Stimulated activated CD8-positive, alpha-beta memory T cell treated with anti-CD3 and anti-CD28 coated beads, Interleukin-7, amount 100 ng/mL, for 1 hour (primary cell): ENCODE results near the gene CHST2.
A peak's percentile ranks its signal among the peaks of the same experiment; 100 is the strongest.

Source experiments
- DNase-seq, 2 donors: peaks; one replicate each; pipeline ENCODE4 v3.0.0-alpha.2; 2020; ENCODE audit warnings: low read depth in 2 of 2

The CHST2 gene

DNA sequence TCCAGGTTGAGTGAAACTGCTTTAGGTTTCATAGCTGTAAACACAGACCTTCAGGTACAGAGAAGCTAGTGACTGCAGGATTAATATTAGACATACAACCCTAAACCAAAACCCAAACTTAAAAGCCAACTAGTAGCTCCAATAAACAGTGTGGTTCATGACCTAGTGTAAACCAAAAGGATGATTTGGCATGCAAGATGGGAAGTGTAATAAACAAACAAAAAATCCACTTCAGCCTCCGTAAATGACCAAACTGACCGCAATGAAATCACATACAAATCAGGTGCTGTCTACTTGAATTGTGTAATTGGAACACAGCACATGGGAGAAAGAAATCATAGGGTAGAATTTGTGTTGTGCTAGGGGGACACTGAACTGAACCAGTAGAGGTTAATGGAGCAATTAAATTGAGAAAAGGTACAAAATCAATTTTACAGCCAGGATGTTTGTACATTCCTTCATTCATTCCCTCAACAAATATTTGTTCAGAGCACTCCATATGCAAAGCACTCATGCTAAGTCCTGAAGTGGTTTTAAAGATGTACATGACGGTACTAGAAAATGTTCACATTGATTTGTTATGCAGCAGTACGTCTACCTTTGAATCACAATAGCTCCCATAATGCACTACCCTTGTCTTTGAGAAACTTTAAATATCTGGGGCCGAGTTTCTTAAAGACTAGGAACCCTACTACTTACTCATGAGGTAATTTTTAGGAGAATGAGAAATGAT is 21.4 kb upstream of the CHST2 start:
- no peak for DNase-seq

DNA sequence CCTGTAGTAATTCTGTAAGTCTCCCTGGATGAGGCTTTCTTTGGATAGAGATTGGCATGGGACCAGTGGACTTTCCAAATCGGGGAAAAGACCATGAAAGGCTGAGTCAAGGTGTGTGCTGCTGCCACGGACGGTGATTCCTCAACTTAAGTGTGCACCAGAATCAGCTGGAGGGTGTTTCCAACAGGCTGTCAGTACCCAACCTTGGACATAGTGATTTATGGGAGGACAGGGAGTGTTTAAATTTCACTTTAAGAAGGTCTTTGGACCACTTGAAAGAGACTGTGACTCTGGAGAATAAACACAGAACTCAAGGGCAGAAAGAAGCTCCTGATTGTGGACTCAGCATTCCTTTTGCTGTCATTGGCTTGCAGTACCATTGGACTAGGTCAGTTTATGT is 20.4 kb upstream of the CHST2 start:
- DNase-seq, result no peak

DNA sequence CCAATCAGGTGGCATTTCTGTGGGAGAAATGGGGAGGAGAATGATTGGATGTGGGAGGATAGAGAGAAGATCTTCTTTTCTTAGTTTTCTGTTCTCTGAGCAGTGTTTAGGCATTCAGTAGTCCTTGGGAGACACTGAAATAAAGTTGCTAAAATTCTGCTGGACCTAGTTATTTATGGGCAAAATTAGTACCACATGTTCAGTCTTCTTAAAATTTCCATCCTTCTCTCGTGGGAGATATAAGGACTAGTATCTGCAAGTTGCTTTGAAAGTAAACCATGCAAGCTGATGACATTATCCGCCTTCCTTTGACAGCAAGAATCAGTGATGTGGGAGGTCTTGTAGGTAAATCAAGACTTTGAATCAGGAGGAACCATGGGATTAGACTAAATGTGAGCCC is 19.9 kb upstream of the CHST2 start:
- no peak for DNase-seq

DNA sequence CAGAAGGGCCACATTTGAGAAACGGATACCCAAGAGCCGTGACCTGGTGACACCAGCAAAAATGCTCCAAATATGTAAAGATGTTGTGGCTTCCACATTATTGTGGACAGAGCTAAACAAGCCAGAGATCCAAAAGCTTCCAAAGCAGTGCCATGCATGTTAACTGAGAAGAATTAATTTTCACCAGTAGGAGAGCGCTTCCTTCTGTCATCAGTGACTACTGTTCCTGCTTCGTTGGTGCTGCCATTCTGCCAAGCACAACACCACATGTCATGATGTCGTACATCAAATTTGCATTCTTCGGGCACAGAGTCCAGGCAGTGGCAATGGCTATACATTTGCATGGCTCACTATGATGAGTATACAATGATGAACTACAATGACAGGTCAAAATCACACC is 19.1 kb upstream of the CHST2 start:
- no peak for DNase-seq

DNA sequence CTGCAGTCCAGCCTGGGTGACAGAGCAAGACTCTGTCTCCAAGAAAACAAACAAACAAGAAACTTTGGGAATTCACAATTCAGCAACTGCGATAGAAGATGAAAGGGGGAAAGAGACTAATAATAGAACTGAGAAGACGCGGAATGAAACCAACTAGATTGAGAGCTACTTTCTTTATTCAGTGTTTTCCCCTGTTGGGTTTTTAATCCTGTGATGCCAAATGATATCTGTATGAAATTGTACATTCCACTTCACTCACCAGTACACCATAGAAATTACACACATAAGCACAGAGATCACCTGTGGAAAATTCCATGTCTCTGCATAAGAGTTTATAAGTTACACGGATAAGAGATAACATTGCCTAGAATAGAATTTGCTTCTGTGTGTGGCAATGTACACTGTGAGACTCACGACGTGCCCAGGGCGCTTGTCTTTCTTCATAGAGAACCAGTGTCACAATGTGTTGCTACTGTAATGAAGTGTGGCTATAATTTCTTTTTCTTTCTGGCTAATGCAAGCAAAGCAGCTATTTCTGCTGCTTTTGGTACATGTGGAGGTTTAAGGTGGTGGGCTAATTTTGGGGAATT is 17.7 kb upstream of the CHST2 start:
- no peak for DNase-seq

DNA sequence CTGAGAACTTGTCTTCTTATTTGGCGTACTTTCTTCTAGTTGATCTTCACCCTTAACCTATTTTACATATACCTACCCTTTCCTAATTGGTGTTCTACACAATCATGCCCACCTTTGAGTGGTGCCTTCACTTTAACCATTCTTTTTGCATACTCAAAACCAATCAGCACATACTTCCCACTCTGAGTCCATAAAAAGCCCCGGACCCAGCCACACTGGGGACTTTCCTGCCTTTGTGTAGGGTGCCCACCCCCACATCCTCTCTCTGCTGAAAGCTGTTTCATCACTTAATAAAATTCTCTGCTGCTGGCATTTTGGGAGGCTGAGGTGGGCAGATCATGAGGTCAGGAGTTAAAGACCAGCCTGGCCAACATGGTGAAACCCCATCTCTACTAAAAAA is 15.9 kb upstream of the CHST2 start:
- DNase-seq, result no peak

DNA sequence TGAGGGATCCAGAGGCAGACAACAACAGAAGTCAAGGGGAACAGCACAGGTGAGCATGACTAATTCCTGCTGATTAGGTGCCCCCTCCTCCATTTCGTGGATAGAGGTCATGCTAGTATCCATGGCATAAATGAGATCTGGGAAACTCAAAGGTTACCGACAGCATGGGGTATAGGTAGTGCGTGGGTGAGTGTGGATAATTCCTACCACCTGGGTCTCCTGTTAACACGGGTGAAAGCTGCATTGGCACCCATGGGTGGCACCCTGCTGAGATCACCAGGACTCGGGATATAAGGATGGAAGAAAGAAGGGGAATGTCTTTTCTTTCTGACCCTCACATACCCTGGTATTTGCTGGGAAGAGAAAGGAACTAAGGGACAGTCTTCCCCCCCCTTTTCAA is 14.4 kb upstream of the CHST2 start:
- DNase-seq, result no peak

DNA sequence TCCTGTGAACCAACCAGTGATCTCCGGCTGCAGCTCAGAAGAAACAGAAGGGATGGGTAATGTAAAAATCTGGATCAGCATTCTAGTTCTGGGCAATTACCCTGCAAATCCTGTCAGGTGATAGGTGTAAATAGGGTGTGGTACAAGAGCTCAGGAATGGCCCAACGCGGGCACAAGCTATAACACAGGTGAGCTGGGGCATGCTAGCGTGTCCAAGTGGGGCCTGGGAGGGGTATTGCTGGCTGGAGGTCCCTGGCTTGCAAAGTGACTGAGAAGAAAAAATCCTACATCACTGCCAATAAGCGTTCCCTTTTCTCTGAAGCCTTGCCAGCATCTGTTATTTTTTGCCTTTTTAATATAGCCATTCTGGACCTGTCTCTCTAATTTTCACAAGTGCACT is 9.7 kb upstream of the CHST2 start:
- DNase-seq, result no peak

DNA sequence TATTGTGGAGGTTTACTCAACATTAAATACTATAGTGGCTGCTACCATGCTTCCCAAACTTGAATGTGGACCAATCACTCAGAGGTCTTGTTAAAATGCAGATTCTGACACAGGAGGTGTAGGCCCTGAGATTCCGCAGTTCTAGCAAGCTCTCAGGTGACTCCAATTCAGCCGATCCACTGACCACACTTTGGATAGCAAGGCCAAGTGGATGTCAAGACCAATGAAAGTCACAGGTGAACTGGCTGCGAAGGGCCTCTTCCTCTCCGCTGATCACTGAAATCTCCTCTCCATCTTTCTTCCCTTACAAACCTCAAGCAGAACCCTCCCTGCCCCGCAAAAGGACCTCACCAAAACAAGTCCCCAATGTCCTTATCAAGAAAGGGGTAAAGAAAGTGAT is 9.2 kb upstream of the CHST2 start:
- DNase-seq, result no peak

DNA sequence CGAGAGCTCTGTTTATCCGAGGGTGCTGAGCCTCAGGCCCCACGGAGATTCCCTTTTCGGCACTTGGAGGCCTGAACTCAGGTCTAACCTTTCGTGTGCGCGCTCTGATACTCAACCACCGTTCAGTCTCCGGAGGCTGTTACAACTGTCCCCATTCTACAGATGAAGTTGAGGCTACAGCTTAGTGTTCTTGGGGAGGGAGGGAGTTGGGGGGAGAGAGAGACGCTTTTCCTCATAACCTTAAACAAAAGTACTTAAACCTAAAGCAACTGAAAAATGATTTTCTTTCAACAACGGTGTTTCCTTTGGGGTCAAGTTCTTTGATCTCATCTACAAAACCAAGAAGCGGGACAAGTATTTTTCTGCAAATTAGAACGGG is 952 bp upstream of the CHST2 start:
- no peak for DNase-seq

DNA sequence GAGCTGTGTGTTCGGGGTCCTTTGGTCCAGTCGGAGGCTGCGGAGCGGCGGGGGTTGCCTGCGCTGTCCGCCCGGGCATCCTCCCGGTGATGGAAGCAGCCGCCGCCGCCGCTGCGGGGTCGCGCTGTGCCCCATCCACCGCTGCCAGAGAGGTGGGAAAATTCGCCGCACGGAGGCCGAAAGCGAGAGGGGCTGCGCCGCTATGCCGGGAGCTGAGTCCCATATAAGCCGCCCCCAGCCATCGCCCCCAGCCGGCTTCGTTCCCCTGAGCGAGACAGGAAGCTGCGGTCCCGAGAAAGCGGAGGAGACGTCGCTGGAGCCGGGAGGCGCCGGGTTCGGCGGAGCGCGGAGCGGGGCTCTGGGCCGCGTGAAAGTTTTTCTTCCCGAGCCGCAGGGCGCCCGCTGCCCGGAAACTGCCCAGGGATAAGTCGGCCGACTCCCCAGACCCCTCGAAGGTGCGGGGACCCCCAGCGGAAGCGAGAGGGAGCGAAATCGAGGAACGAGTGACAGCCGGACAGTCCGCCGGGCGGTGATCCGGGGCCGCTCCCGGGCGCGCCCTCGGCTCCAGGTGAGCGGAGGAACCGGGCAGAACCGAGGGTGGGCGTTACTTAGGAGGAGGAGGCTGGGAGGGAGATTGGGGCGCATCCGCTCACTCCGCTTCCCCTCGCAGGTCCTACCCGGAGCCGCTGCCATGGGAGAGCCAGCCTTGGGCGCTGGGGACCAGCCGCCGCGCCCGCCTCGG is 574 bp downstream of the CHST2 start:
- DNase-seq, result peak in 1 of 2 donors; percentile 16

DNA sequence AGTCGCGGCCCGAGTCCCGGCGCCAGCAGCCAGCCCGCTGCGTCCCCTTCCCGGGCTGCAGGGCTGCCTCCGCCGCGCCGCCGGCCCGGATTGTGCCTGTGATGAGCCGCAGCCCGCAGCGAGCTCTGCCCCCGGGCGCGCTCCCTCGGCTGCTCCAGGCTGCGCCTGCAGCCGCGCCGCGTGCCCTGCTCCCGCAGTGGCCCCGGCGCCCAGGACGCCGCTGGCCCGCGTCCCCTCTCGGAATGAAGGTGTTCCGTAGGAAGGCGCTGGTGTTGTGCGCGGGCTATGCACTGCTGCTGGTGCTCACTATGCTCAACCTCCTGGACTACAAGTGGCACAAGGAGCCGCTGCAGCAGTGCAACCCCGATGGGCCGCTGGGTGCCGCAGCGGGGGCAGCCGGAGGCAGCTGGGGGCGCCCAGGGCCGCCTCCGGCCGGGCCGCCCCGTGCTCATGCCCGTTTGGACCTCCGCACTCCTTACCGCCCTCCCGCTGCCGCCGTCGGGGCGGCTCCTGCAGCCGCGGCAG is 1.2 kb downstream of the CHST2 start:
- DNase-seq, result no peak

DNA sequence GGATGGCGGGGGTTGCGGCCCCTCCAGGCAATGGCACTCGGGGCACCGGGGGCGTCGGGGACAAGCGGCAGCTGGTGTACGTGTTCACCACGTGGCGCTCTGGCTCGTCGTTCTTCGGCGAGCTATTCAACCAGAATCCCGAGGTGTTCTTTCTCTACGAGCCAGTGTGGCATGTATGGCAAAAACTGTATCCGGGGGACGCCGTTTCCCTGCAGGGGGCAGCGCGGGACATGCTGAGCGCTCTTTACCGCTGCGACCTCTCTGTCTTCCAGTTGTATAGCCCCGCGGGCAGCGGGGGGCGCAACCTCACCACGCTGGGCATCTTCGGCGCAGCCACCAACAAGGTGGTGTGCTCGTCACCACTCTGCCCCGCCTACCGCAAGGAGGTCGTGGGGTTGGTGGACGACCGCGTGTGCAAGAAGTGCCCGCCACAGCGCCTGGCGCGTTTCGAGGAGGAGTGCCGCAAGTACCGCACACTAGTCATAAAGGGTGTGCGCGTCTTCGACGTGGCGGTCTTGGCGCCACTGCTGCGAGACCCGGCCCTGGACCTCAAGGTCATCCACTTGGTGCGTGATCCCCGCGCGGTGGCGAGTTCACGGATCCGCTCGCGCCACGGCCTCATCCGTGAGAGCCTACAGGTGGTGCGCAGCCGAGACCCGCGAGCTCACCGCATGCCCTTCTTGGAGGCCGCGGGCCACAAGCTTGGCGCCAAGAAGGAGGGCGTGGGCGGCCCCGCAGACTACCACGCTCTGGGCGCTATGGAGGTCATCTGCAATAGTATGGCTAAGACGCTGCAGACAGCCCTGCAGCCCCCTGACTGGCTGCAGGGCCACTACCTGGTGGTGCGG is 1.9 kb downstream of the CHST2 start:
- DNase-seq, result peak; percentile 36 to 48

DNA sequence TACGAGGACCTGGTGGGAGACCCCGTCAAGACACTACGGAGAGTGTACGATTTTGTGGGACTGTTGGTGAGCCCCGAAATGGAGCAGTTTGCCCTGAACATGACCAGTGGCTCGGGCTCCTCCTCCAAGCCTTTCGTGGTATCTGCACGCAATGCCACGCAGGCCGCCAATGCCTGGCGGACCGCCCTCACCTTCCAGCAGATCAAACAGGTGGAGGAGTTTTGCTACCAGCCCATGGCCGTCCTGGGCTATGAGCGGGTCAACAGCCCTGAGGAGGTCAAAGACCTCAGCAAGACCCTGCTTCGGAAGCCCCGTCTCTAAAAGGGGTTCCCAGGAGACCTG is 2.5 kb downstream of the CHST2 start:
- no peak for DNase-seq

DNA sequence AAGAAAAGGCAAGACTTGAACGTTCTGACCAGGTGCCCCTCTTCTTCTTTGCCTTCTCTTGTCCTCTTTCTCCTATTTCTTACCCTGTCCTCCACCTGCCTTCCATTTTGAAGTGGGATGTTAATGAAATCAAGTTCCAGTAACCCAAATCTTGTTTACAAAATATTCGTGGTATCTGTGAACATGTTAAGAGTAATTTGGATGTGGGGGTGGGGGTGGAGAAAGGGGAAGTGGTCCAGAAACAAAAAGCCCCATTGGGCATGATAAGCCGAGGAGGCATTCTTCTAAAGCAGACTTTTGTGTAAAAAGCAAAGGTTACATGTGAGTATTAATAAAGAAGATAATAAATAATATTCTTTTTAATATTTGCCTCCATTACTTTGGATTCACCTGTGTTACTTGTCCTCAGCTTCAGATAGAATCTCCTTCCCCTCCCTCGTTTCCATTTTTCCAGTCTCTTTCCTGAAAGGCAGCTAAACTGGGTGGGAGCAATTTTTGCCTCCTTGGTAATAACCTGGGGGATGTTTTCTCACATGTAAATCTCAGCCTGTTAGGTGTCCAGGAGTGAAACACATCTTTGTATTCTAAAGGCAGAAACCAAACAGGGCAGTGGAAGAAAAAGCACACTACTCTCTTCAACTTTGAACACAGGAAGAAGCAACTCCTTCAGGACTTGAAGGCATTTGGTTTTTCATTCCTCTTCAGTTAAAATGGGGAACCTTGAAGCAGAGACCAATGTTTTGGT is 3.2 kb downstream of the CHST2 start:
- no peak for DNase-seq

DNA sequence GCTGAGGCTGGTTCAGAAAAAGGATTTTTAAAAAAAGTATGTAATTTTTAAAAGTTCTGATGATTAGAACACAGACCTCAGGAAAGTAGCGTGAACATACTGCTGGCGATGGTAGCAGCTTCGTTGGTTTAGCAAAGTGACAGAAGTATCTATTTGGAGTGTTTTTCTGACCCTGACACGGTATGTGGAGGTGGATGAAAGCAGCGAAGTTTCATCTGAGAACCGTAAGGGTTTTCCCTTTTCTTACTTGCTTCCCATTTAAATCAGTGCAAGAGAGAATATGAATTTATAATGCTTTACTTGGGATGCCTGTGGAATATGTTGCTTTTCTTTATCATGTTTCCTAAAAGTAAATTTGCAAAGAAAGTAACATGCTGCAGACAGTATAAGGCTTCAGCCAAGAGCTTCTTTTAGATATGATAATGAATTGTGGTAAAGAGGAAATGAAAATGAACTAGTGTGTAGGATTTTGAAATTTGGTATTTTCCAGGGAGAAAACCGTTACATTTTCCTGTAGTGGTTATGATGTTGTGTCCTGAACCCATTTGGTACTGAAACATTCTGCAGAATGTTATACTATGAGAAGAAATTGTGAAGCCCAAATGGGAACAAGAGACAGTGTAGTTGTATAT is 3.9 kb downstream of the CHST2 start:
- no peak for DNase-seq

DNA sequence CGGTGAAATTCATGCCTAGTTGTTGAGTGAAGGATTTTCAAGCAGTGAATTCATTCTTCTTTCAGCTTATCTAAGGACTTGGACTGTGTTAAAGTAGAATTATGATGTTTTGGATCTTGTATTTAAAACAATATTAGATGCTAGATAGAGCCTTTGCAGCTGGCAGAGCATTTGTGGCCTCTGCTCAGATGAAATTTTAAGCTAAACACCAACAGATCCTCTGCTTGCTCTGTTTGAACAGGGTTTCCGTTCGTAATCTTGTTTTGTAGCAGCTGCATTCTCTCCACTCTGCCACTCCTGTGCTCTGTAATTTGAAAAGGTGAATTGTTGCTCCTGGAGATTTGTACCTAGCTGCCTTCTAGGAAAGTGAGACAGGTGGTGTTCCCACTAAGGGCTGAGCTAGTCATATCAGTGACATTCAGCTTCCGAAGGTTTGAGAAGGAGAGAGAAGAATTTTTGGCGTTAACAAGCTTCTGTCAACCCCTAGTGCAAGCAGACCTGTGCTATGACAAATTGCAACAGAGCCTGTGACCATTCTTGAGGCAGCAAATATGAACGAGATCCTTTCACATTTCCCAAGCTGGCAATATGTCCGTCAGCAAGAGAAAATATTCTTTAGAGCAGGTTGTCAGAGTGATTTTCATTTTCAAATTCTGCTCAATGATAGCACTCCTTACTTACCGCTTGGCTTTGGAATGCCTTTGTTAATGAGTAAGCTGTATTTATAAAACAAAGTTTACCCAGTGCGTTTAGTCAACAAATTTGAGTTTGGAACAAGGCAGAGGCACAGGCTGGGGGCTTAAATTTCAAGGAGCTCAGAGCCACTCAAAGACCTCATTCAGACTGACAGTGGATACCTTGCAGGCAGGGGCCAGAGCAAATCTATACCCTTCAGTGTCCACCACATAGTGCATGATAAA is 5.3 kb downstream of the CHST2 start:
- DNase-seq, result no peak

DNA sequence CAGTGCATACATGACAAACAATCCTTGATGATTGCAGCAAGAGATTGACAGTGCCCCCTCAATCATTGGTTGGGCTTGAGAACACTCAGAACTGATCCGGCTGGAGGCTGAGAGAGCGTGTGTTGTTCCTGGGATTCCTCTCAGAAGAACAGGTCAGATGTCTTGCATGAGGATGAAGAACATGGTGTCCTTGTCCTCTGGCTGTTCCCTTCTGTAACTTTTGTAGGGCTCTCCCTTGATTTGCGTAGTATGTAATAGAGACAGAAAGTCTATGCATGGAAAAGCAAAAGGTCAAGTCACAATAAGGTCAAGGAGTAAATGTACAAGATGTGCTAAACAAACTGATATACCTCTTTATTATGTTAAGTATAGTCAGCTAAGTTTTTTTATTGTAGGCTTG is 8.2 kb downstream of the CHST2 start:
- no peak for DNase-seq

DNA sequence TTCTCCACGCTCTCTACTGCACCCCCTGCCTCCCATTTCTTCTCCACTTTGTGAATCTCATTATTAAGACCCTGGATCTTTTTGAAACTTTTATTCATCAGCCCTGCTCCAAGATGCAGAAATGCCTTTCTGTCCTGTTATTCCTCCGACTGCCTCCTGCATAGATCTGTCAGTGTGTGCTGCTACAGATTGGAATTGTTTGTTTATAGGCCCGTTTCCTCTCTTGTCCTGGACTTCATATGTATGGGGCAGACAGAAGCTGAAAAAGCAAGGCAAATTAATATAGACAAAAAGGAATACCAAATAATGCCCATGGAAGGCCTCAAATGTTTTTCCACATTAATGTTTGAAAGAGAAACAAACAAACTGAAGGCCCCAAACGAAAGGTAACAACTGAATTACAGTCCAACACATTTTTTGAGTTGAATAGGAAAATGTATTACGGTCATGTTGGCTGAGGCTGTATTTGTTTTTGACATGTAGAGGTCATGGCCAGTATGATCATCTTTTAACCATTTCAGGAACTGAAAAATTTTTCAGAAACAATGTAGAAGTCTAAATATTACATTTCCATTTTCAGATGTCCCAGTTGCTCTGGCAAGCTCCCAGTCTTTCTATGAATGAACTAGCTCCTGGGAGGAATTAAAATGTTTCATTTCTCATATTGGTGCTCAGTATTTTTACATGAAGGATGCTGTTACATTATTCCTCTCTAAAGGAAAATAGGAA is 8.8 kb downstream of the CHST2 start:
- DNase-seq, result no peak
